Measurements from ENCODE around the gene UTP3.
"Not testable (repeated sequence)": the region's sequence is repeated elsewhere in the genome, so short reads cannot be mapped to it uniquely, and the experiment has no call there.

UTP3 gene, protein sequence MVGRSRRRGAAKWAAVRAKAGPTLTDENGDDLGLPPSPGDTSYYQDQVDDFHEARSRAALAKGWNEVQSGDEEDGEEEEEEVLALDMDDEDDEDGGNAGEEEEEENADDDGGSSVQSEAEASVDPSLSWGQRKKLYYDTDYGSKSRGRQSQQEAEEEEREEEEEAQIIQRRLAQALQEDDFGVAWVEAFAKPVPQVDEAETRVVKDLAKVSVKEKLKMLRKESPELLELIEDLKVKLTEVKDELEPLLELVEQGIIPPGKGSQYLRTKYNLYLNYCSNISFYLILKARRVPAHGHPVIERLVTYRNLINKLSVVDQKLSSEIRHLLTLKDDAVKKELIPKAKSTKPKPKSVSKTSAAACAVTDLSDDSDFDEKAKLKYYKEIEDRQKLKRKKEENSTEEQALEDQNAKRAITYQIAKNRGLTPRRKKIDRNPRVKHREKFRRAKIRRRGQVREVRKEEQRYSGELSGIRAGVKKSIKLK

DNA sequence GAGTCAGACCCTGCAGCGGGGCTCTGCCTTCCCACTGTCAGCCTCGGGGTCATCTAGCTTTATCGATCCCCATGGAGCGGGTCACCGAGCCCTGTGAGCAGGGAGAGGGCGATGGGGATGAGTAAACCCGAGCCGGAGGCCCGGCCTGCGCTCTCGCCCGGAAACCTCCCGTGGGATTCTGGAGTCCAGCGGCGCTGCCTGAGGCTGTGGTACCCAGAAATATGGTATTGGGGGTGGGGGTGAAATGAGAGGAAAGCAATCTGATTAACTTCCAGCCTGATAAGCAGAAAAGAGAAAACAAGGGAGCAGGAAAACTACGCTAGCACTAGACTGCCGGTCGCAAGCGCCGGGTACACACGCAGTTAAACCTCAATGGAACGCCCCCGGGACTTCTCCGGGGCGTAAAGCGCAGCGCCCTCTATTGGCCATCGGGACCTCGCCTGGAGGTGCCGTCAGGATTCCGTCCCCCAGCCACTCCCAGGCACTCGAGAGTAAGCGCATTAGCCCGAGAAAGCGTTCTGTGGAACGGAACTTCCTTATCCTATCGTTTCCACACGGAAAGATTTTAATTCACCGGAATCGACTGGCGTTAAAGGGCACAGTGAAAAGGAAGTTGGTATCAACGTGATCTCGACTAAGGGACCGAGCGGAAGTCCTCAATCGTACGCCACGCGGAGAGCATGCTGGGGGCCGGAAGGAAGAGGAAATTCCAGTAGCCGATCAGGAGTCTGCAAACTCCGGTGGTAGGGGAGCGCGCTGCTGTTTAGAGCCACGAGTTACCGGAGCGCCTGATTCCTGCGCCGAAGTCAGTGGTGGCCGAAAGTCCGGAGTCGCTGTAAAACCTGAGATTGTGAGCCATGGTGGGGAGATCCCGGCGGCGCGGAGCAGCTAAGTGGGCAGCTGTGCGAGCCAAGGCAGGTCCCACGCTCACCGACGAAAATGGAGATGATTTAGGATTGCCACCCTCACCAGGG lies at the start of gene UTP3:
UTP3 (plus strand) TSS at position 712 of the 974 bp plus-strand sequence; CDS start at position 858, 146 bp downstream.
- Mint-ChIP-seq H3K9me3 (no peaks in the 10 kb centered on the region), H3K36me3 (peaks cover 28% of the 10 kb centered on the region), H3K27ac (peak within 1 kb of the TSS; percentile 96), H3K4me1 (peaks cover 55% of the 10 kb centered on the region), H3K27me3 (no peaks in the 10 kb centered on the region), H3K4me3 (peak within 1 kb of the TSS; percentile 92)
- CTCF ChIA-PET = interaction anchor here (0.7 to 2.3 kb wide), 12 partner anchors 10 to 144 kb away, joined by 3 to 11 read pairs (median 4); no protein-coding TSS in a partner anchor
- peak; percentile 95 for DNase-seq

DNA sequence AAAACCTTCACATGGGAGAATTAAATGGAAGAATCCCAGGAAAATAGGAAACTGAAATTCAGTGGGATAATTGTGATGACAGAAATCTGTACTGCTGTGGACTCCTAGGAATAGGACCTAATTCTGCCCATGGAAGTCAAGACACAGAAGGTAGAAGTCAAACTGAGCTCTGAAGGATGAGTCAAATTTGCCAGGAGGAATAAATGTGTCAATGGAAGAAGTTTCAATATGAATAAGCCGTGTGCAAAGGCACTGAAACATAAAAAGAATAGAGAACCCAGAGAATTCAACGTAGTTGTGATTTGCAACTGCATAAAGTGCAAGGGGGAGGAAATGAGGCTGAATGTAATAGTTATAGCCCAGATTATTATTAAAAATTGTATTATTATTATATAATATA lies 48.1 kb upstream of the UTP3 start:
- H3K27me3 Mint-ChIP-seq = peaks cover 4% of the 10 kb centered on the region
- H3K4me3 Mint-ChIP-seq = no peak overlapping the region
- H3K36me3 Mint-ChIP-seq = no peaks in the 10 kb centered on the region
- no peak overlapping the region for H3K27ac Mint-ChIP-seq
- no peaks in the 10 kb centered on the region for H3K9me3 Mint-ChIP-seq
- peaks cover 2% of the 10 kb centered on the region for H3K4me1 Mint-ChIP-seq
- DNase-seq = no peak
- CTCF ChIA-PET = interaction anchor here (0.9 kb wide), 1 partner anchor 12 kb away, joined by 3 read pairs; no protein-coding TSS in a partner anchor

GRCh38 chr4:70650741-70651140 lies 37.6 kb upstream of the UTP3 start:
- H3K36me3 Mint-ChIP-seq = not testable (repeated sequence)
- peaks cover 18% of the 10 kb centered on the region for H3K27me3 Mint-ChIP-seq

GRCh38 chr4:70651864-70652506 lies 36.3 kb upstream of the UTP3 start:
- peak; percentile 30 for DNase-seq
- Mint-ChIP-seq H3K4me1 (peaks cover 13% of the 10 kb centered on the region), H3K27ac (no peak overlapping the region), H3K27me3 (peaks cover 18% of the 10 kb centered on the region), H3K9me3 (no peaks in the 10 kb centered on the region), H3K36me3 (no peaks in the 10 kb centered on the region), H3K4me3 (no peak overlapping the region)
- CTCF ChIA-PET = interaction anchor here (0.6 to 1.8 kb wide), 20 partner anchors 9 to 532 kb away, joined by 3 to 10 read pairs (median 4); partner anchors contain the start of gene UTP3

More at GRCh38 chr4:70650741-70651140, 37.6 kb upstream of the UTP3 start:
- H3K27ac Mint-ChIP-seq, DNase-seq, H3K9me3 Mint-ChIP-seq, H3K4me3 Mint-ChIP-seq: not testable (repeated sequence)
- CTCF ChIA-PET = interaction anchor here (1.5 to 1.8 kb wide), 2 partner anchors 8 to 10 kb away, joined by 4 to 8 read pairs; no protein-coding TSS in a partner anchor
- H3K4me1 Mint-ChIP-seq = peaks cover 13% of the 10 kb centered on the region

DNA sequence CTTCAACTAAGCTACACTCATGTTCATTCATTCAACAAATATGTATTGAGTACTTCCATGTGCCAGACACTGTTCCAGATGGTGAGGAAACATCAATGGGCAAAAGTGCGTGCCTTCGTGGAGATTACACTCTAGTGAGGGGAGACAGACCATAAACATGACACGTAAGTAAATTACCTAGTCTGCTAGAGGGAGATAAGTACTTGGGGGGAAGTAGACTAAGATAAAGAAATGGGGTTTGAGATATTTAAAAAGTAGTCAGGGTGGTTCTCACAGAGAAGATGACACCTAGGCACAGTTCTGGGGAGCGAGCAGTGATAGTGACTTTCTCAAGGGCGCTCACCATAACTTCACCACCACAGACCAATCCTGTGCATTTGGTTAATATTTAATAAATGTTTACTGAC lies 33.7 kb upstream of the UTP3 start:
- Mint-ChIP-seq H3K4me1 (peaks cover 20% of the 10 kb centered on the region), H3K27ac (no peak overlapping the region), H3K36me3 (no peaks in the 10 kb centered on the region), H3K9me3 (no peaks in the 10 kb centered on the region), H3K4me3 (no peak overlapping the region), H3K27me3 (peaks cover 11% of the 10 kb centered on the region)
- DNase-seq = no peak
- CTCF ChIA-PET = interaction anchor here (1.4 kb wide), 1 partner anchor 35 kb away, joined by 3 read pairs; no protein-coding TSS in a partner anchor

DNA sequence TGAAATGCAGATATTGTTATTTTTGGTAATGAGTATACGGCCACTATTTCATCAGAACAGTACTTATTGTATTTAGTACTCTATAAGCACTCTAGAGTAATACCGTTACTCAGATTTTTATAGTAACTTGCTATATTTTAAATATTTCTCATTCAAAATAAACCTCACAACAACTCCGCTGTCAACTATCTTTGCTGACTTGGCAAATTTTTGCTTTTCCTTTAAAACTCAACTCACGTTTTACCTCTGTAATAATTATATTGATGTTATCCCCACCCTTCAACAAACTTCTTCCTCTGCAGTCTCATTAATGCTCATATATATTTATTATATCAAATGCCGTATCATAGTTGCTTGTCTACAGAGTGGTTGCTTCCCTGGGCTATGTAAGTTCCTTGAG lies 31.0 kb upstream of the UTP3 start:
- H3K36me3 Mint-ChIP-seq = peaks cover 4% of the 10 kb centered on the region
- CTCF ChIA-PET = no interaction called here
- no peak overlapping the region for H3K4me3 Mint-ChIP-seq
- no peak for DNase-seq
- peaks cover 11% of the 10 kb centered on the region for H3K27me3 Mint-ChIP-seq
- no peaks in the 10 kb centered on the region for H3K9me3 Mint-ChIP-seq
- H3K27ac Mint-ChIP-seq = no peak overlapping the region
- H3K4me1 Mint-ChIP-seq = peaks cover 38% of the 10 kb centered on the region

- peaks cover 34% of the 10 kb centered on the region for H3K4me1 Mint-ChIP-seq
- no peak for DNase-seq
- H3K27me3 Mint-ChIP-seq = peaks cover 11% of the 10 kb centered on the region
- peaks cover 4% of the 10 kb centered on the region for H3K36me3 Mint-ChIP-seq
- CTCF ChIA-PET = interaction anchor here (0.8 kb wide), 1 partner anchor 79 kb away, joined by 3 read pairs; no protein-coding TSS in a partner anchor
- no peak overlapping the region for H3K27ac Mint-ChIP-seq
- H3K4me3 Mint-ChIP-seq = no peak overlapping the region
- no peaks in the 10 kb centered on the region for H3K9me3 Mint-ChIP-seq
Measured at GRCh38 chr4:70658418-70658817, 29.9 kb upstream of the UTP3 start.

- no peak overlapping the region for H3K27ac Mint-ChIP-seq
- H3K9me3 Mint-ChIP-seq = no peaks in the 10 kb centered on the region
- H3K36me3 Mint-ChIP-seq = peaks cover 4% of the 10 kb centered on the region
- CTCF ChIA-PET = interaction anchor here (1.5 kb wide), 1 partner anchor 8 kb away, joined by 4 read pairs; no protein-coding TSS in a partner anchor
- H3K4me1 Mint-ChIP-seq = peaks cover 30% of the 10 kb centered on the region
- H3K27me3 Mint-ChIP-seq = peaks cover 7% of the 10 kb centered on the region
- DNase-seq = no peak
- no peak overlapping the region for H3K4me3 Mint-ChIP-seq
Measured at GRCh38 chr4:70660106-70660505, 28.2 kb upstream of the UTP3 start.

- H3K4me3 Mint-ChIP-seq, H3K36me3 Mint-ChIP-seq, H3K27me3 Mint-ChIP-seq, H3K9me3 Mint-ChIP-seq, H3K27ac Mint-ChIP-seq: not testable (repeated sequence)
- DNase-seq = peak; percentile 45
- peaks cover 33% of the 10 kb centered on the region for H3K4me1 Mint-ChIP-seq
- CTCF ChIA-PET = interaction anchor here (0.7 to 1.5 kb wide), 2 partner anchors 10 to 43 kb away, joined by 3 to 4 read pairs; no protein-coding TSS in a partner anchor
Measured at GRCh38 chr4:70661309-70661922, 26.9 kb upstream of the UTP3 start.

DNA sequence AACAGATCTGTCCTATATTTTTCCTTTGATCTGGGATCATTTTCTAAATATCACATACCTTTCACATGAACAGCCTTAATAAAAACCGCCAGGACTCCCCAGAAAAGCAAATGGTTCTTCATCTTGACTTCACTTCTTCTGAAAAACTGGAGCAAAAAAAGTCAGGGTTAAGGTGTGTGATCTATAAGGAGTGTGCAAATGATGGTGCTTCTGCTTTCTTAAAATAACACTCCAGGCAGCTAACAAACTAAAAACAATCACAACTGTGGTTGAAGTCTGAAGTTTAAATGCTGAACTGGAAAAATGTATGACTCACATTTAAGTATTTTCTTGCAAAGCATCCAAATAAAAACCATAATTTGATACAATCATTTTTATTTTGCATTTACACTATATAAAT lies 22.0 kb upstream of the UTP3 start, which contains the start of gene JCHAIN:
JCHAIN (minus strand) TSS at position 140 of the 400 bp plus-strand sequence; CDS start at position 122, 18 bp downstream.
- CTCF ChIA-PET = no interaction called here
- Mint-ChIP-seq H3K4me3 (no peak within 1 kb of the TSS), H3K36me3 (no peaks in the 10 kb centered on the region), H3K27me3 (peaks cover 5% of the 10 kb centered on the region), H3K4me1 (peaks cover 30% of the 10 kb centered on the region), H3K9me3 (no peaks in the 10 kb centered on the region), H3K27ac (no peak within 1 kb of the TSS)
- no peak for DNase-seq

DNA sequence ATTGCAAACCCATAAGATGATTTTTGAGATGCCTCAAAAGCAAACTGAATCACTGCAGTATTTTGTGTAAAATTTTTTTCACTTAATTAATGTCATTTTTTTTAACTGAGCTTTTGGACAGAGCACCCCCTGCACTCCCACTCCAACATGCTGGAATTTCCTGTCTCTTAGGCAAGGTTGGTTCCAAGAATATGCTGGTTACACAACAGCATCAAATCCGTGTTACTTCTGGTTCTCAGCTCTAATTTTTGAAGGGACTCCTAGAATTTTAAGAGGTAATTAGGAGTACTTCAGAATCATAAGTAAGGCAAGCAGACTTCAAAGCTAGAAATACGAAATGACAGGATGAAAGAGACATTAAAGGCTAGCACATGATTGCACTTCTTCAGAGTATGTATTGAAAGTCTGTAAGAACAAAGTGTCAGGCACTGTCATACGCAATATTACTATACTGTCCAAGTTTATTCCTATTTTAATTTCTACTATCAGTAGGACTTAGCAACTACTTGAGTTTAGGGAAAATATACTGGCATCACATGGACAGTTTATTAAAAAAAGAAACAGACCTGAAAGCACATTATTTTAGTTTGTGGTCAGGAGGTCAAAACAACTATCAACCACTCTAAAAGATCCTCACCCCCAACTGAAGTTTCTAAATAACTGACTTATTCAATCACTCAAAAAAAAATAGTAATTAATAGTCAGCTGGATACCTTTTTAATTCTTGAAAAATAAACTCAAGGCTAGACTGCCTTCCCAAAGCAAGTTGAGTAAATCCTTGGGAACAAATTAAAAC lies 20.4 kb upstream of the UTP3 start:
- Mint-ChIP-seq H3K4me3 (no peak overlapping the region), H3K27ac (no peak overlapping the region), H3K4me1 (peaks cover 20% of the 10 kb centered on the region), H3K36me3 (no peaks in the 10 kb centered on the region), H3K27me3 (peaks cover 5% of the 10 kb centered on the region), H3K9me3 (no peaks in the 10 kb centered on the region)
- CTCF ChIA-PET = interaction anchor here (0.9 kb wide), 1 partner anchor 9 kb away, joined by 3 read pairs; no protein-coding TSS in a partner anchor
- no peak for DNase-seq

DNA sequence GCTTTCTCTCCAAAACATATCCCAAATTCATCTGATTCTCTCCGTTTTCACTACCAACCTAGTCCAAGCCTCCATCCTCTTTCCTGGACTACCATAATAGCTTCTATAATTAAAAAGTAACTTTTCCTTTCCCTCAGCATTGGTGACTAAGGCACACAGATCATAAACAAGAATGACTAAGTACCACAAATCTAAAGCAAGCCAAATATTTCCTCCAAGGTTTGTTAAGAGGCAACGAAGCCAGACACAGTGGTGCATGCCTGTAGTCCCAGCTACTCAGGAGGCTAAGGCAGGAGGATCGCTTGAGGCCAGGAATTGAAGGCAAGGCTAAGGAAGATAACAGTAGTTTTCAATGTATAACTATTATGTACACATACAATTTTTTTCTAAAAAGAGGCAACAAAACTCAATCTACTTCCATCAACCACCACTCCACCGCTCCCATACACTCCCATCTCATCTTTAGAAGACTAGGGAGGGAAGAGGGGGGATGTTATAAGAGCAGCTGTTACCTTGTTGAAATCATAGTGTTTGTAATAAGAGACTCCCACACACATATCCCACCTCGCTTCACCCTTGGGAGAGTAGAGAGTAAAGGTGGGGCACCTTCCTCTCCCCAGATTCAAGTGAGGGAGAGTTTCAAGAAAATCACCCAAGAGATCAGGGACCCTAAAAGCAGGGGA lies 17.9 kb upstream of the UTP3 start:
- Mint-ChIP-seq H3K4me1 (peaks cover 26% of the 10 kb centered on the region), H3K9me3 (no peaks in the 10 kb centered on the region), H3K27me3 (peaks cover 10% of the 10 kb centered on the region), H3K27ac (no peak overlapping the region), H3K36me3 (peaks cover 4% of the 10 kb centered on the region), H3K4me3 (no peak overlapping the region)
- no peak for DNase-seq
- CTCF ChIA-PET = no interaction called here

Data from activated naive CD4-positive, alpha-beta T cell treated with anti-CD3 and anti-CD28 coated beads, Interleukin-2, amount 10 ng/mL, durations not matched to agents 7 days and 5 days (primary cell).